Activated naive CD8-positive, alpha-beta T cell treated with anti-CD3 and anti-CD28 coated beads, Interleukin-2, amount 10 ng/mL, durations not matched to agents 7 days and 5 days (primary cell): ENCODE data around the gene CHML. TPM values are rescaled to one million over a fixed set of nuclear protein-coding genes. Genes with fewer than 3 reads are reported as not detected.

Experiments used
- ATAC-seq: fragments of 150-1000 bp; cut with Tn5 transposase; one replicate; pipeline ENCODE4 v1.10.0; 2021; ENCODE audit warnings: low read depth, moderate library complexity
- POLR2A ChIA-PET: fragments of 350-600 bp; sonication (Branson Sonifier 250); formaldehyde crosslinking; loops from one replicate; lab custom pipeline; 2021; ENCODE audit warnings: antibody characterized with exemption; lab: Charles Lee
- DNase-seq: peaks from one replicate; pipeline ENCODE4 v3.0.0; 2021
- H3K27ac Mint-ChIP-seq: one replicate; pipeline ENCODE4 v1.8.0; 2022; ENCODE audit warnings: mild to moderate bottlenecking, mixed read lengths
- H3K27me3 Mint-ChIP-seq: one replicate; pipeline ENCODE4 v1.8.0; 2022; ENCODE audit warnings: mild to moderate bottlenecking, moderate library complexity, mixed read lengths
- H3K36me3 Mint-ChIP-seq: one replicate; pipeline ENCODE4 v1.8.0; 2021; ENCODE audit warnings: mild to moderate bottlenecking, mixed read lengths
- H3K4me1 Mint-ChIP-seq: one replicate; pipeline ENCODE4 v1.8.0; 2021; ENCODE audit warnings: mixed read lengths
- H3K4me3 Mint-ChIP-seq: one replicate; pipeline ENCODE4 v1.8.0; 2022; ENCODE audit warnings: mild to moderate bottlenecking, moderate library complexity, mixed read lengths
- H3K9me3 Mint-ChIP-seq: one replicate; pipeline ENCODE4 v1.8.0; 2021; ENCODE audit warnings: mixed read lengths
- total RNA-seq, 2 experiments: library from RNA; stranded (reverse); gene quantifications; one replicate each; pipeline ENCODE4 v1.2.3, GENCODE V29; 2021

The CHML gene
- total RNA-seq, 2 experiments from 2014 or later = 11.6 to 13.7 TPM

DNA sequence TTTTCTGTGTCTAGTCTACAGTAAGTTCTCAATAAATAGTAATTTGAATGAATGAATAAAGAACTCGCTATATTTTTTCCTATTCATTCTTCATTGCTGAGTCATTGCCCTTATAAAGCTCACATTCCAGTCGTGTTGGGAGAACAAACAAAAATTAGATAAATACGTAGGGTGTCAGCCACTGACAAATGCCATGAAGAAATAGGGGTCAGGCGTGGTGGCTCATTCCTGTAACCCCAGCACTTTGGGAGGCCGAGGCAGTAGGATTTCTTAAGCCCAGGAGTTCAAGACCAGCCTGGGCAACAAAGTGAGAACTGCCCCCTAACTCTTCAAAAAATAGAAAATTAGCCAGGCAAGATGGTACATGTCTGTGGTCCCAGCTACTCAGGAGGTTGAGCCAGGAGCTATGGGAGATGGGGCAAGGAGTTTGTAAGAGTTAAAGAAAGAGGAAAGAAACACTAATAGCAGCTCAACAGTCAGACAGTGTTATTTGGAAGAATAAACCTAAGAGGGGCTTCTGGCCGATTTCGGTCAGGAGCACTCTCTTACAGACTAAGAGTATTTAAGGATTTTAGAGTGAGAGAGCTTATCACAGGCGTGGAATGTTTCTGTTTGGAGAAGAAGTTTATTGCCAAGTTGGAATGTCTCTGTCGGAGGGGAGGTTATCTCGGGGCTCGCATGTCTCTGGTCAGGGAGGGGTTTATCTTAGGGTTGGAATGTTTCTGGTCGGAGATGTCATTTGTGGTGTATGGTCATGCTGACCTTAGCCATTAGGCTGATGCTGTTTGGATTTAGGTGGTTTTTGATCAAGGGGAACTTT lies 1.8 kb upstream of the CHML start:
- ATAC-seq (no peak), DNase-seq (no peak)
- H3K4me3 Mint-ChIP-seq = no peak overlapping the region
- no peaks in the 10 kb centered on the region for H3K27me3 Mint-ChIP-seq
- H3K27ac Mint-ChIP-seq = no peak overlapping the region
- POLR2A ChIA-PET = interaction anchor here (2.5 kb wide), 1 partner anchor 35 kb away, joined by 21 read pairs; no protein-coding TSS in a partner anchor
- peaks cover 5% of the 10 kb centered on the region for H3K9me3 Mint-ChIP-seq
- H3K36me3 Mint-ChIP-seq = peaks cover 2% of the 10 kb centered on the region
- H3K4me1 Mint-ChIP-seq = peaks cover 23% of the 10 kb centered on the region

DNA sequence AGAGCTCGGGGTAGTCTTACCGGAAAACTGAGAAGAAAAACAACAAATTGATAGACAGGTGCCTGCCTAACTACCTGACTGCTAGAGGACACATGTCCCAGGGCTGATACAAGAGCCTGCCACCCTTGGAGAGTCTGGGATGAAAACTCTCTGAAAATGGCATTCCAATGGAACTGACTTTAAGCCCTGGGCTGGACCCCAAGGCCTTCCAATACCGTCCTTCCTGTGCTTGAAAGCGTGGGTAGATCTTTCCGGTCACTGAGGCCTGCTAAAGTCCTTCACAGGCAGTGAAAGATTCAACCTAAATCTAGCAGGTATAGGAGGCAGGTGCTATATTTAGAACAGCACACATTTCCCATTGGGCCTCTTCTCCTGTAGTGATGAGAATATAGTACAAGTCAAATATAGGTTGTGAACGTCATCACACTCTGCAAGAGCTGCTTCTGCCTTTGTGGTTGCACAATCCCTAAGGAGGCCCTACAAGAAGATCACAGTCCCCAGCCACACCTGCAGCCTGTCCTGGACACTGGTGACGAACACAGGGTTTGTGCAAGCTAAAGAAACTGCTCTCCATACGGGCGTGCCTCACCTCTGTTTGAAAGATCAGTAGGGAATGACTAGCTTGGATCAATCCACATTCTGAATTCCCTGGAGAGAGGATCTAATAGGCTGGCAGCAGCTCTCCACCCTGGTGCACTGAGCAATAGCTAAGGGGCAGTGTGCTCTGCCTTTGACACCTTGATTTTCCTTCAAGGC lies 876 bp upstream of the CHML start:
- peaks cover 5% of the 10 kb centered on the region for H3K9me3 Mint-ChIP-seq
- no peaks in the 10 kb centered on the region for H3K27me3 Mint-ChIP-seq
- POLR2A ChIA-PET = interaction anchor here (0.8 to 2.5 kb wide), 10 partner anchors 13 to 209 kb away, joined by 3 to 21 read pairs (median 4); partner anchors contain the start of genes EXO1 and FH
- no peak for ATAC-seq
- H3K4me3 Mint-ChIP-seq = peak overlapping the region; percentile 74
- peaks cover 29% of the 10 kb centered on the region for H3K4me1 Mint-ChIP-seq
- no peak for DNase-seq
- peaks cover 7% of the 10 kb centered on the region for H3K36me3 Mint-ChIP-seq
- peak overlapping the region; percentile 84 for H3K27ac Mint-ChIP-seq

DNA sequence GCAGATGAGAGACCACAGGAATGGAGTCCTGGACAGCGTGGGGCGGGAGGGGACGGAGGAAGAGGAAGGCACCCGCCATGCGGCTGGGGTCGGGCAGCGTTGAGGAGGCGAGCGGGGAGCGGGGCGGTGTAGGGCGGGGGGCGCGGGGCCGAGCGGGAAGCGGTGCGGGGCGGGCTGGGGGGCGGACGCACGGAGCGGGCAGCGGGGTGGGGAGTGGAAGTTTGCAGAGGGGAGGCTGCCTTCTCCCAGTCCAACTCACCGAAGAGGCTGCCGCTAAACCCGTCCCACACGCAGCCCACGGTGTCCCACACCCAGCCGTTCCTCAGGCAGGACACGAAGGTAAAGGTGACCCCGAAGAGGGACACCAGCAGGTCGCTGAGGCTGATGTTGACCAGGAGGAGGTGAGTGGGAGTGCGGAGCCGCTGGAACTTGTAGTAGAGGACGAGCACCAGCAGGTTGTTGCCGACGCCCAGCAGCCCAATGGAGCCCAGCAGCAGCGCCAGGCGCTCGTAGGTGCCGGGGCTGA lies 483 bp downstream of the CHML start:
- H3K4me3 Mint-ChIP-seq = peak overlapping the region; percentile 95
- POLR2A ChIA-PET = interaction anchor here (0.9 to 2.5 kb wide), 7 partner anchors 12 to 210 kb away, joined by 3 to 21 read pairs (median 4); partner anchors contain the start of gene FH
- peaks cover 17% of the 10 kb centered on the region for H3K36me3 Mint-ChIP-seq
- no peak for DNase-seq
- H3K27ac Mint-ChIP-seq = peak overlapping the region; percentile 93
- ATAC-seq = peak; percentile 24
- peaks cover 29% of the 10 kb centered on the region for H3K4me1 Mint-ChIP-seq
- H3K9me3 Mint-ChIP-seq = peaks cover 5% of the 10 kb centered on the region
- H3K27me3 Mint-ChIP-seq = no peaks in the 10 kb centered on the region

DNA sequence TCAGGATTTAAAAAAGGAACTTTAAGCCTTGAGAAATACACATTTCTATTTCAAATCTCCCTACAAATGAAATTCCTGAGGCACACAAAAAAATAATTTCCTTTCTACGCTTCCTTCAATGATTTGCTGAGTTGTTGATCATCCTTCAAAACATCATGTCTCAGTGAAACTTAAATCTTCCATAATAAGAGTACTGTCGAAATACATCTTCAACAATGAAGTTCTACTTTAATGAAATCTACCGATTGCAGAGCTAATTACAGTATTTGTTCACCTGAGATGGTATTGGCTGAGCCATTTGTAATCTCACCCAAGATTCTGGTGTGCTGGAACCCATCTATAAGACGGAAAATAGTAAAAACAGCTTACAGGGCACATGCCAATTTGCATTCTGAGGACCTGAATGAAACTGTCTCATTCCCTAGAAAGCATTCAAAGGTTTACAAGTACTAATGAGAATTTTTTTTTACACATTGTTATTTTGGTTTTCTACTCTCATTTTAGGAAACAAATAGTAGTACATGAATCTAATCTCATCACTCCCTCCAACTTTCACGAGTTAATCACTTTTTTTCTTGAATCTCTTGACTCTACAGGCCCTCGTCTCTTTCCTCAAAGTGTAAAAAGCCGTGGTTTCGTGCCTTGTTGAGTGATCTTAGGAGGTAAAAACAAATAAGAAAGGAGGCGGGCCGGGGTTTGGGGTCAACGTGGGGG lies 1.1 kb downstream of the CHML start:
- no peaks in the 10 kb centered on the region for H3K27me3 Mint-ChIP-seq
- peaks cover 22% of the 10 kb centered on the region for H3K36me3 Mint-ChIP-seq
- POLR2A ChIA-PET = no interaction called here
- ATAC-seq = no peak
- peaks cover 5% of the 10 kb centered on the region for H3K9me3 Mint-ChIP-seq
- peak overlapping the region; percentile 93 for H3K27ac Mint-ChIP-seq
- H3K4me1 Mint-ChIP-seq = peaks cover 29% of the 10 kb centered on the region
- H3K4me3 Mint-ChIP-seq = peak overlapping the region; percentile 95
- DNase-seq = no peak

DNA sequence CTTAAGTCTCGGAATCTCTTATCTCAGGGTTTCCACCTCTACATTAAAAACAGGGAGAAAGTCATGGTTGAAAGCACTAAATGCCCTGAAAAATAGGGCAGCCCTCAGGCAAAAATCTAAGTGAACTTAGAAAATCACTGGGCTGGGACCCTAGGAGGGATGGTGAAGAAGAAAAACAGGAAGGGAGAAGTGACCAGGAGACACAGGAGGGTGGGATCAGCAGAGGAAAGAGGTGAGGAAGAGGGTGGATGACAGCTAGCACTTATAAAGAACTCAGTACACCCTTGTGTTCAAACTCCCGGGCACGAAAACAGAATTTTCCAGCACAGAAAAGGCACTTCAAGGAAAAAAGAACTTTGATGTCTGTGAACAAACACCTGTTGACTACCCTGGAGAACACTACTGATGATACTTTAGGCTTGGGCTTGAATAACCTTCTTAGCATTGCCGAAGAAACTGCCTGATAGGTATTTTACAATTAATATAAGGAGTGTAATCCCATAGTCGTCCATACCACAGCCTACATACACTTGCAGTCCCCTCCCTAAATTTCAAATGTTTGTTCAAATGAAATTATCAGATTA lies 2.0 kb downstream of the CHML start:
- H3K27ac Mint-ChIP-seq = peak overlapping the region; percentile 81
- H3K36me3 Mint-ChIP-seq = peaks cover 24% of the 10 kb centered on the region
- ATAC-seq (no peak), DNase-seq (no peak)
- H3K4me1 Mint-ChIP-seq = peaks cover 27% of the 10 kb centered on the region
- POLR2A ChIA-PET = no interaction called here
- no peaks in the 10 kb centered on the region for H3K27me3 Mint-ChIP-seq
- peak overlapping the region; percentile 95 for H3K4me3 Mint-ChIP-seq
- H3K9me3 Mint-ChIP-seq = peaks cover 5% of the 10 kb centered on the region

DNA sequence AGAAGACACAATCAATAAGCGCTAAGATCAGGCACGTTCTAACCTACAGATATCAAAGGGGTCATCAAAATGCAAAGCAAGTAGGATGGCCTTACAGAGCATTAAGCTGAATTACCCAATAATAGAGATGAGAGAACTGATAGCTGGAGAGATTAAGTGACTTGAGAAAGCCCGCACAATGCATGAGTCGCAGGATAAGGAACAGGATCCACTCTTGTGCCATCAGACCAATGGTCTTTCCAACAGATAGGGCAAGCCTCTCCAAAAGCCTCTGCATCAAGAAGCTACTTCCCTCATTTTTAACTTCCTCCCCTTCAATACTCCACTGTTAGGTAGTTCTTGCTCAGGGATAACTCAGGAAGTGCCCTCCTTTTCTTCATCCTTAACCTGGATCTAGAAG lies 2.6 kb downstream of the CHML start:
- peaks cover 5% of the 10 kb centered on the region for H3K9me3 Mint-ChIP-seq
- H3K4me3 Mint-ChIP-seq = peak overlapping the region; percentile 95
- no peak overlapping the region for H3K27ac Mint-ChIP-seq
- H3K36me3 Mint-ChIP-seq = peaks cover 24% of the 10 kb centered on the region
- ATAC-seq (no peak), DNase-seq (no peak)
- POLR2A ChIA-PET = no interaction called here
- no peaks in the 10 kb centered on the region for H3K27me3 Mint-ChIP-seq
- peaks cover 27% of the 10 kb centered on the region for H3K4me1 Mint-ChIP-seq

DNA sequence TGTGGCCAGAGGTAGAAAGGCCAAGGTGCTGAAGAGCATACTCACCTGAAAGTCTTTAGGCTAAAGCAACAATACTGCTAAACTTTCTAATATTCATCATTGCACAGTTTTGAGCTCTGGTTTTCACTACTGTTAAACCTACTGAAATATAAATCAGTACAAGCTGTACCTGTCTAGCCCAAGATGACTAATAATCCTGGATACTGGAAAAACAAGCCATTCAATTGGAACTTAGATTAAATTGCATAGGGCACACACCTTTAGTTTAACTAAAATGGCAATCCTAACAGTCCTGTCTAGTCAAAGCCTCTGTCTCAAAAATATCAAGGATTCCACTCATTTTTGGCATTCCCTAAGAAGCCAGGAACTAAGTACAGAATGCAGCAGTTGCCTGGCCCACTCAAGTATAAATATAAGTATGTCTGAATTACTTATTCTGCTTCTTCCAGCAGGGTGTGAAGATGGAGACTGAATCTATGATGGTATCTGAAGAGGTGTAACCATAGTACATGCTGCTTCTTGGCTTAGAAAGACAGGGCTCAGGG lies 3.1 kb downstream of the CHML start:
- Mint-ChIP-seq H3K4me1 (peaks cover 30% of the 10 kb centered on the region), H3K27me3 (no peaks in the 10 kb centered on the region), H3K27ac (no peak overlapping the region), H3K36me3 (peaks cover 27% of the 10 kb centered on the region), H3K4me3 (peak overlapping the region; percentile 95), H3K9me3 (no peaks in the 10 kb centered on the region)
- DNase-seq (no peak), ATAC-seq (no peak)
- POLR2A ChIA-PET = interaction anchor here (0.7 kb wide), 1 partner anchor 26 kb away, joined by 4 read pairs; no protein-coding TSS in a partner anchor

DNA sequence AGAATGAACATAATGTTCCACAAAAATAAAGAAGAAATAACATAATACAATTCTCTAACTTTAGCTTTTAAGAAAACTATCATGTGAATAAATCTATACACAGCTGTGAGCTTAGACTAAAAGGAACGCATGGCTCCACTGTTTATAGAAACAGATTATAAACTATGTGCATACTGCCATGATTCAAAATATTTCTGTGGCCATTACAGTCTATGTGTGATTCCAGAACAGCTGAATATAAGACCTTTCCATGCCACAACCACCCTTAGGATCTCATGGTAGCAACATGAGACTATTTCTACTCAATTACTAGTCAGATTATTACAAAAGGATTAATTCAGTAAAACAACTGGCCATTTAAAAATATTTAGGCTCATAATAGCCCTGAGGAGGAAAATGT lies 3.9 kb downstream of the CHML start:
- H3K4me1 Mint-ChIP-seq = peaks cover 36% of the 10 kb centered on the region
- peaks cover 33% of the 10 kb centered on the region for H3K36me3 Mint-ChIP-seq
- POLR2A ChIA-PET = no interaction called here
- no peak overlapping the region for H3K27ac Mint-ChIP-seq
- no peaks in the 10 kb centered on the region for H3K27me3 Mint-ChIP-seq
- no peaks in the 10 kb centered on the region for H3K9me3 Mint-ChIP-seq
- H3K4me3 Mint-ChIP-seq = no peak overlapping the region
- DNase-seq = no peak
- ATAC-seq = no peak

DNA sequence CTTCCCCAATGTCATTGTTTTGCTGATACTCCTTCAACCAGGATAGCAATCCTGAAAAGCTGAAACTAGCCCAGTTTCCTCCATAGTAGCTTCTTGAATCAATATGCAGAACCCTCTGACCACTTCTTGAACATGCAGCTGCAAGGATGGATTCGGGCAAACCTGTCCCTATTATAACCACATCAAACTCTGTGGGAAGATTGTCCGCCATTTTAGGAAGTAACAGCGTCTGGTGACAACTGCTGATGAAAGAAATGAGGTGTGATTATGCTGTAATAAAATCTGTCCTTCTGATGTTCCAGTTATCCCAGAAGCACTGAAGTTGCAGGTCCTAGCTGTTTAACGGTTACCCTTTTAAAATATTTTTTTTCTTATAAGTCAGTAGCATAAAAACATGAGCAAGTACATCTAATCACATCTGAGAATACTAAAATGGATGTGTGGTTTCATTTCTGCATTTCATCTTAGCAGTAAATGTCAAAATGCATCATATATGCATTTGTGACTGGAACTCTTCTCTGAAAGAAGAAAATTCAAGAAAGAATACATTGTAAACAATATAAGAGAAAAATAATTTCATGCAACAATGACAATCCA lies 4.5 kb downstream of the CHML start:
- peaks cover 33% of the 10 kb centered on the region for H3K36me3 Mint-ChIP-seq
- H3K4me3 Mint-ChIP-seq = no peak overlapping the region
- no peaks in the 10 kb centered on the region for H3K27me3 Mint-ChIP-seq
- DNase-seq (no peak), ATAC-seq (no peak)
- no peaks in the 10 kb centered on the region for H3K9me3 Mint-ChIP-seq
- POLR2A ChIA-PET = no interaction called here
- H3K4me1 Mint-ChIP-seq = peaks cover 34% of the 10 kb centered on the region
- H3K27ac Mint-ChIP-seq = no peak overlapping the region

DNA sequence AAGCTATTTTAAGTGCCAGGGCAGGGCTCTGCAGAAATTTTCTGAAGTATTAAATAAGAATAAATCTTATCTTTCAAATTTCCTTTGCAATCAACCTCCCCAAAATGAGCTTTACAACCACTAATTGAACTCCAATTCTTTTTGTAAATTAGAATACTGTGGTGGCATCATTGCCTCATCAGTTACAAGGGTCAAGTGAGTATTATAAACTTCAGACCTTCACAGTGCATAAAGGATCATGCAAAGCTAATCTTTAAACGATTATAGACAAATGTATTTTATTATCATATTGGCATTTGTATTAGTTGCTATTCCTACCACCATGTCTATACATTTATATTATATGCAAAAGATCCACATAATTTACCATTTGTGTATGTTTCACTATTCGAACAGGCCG lies 7.2 kb downstream of the CHML start:
- Mint-ChIP-seq H3K4me3 (no peak overlapping the region), H3K4me1 (peaks cover 28% of the 10 kb centered on the region), H3K27ac (no peak overlapping the region), H3K27me3 (no peaks in the 10 kb centered on the region), H3K9me3 (no peaks in the 10 kb centered on the region), H3K36me3 (peaks cover 33% of the 10 kb centered on the region)
- ATAC-seq (no peak), DNase-seq (no peak)
- POLR2A ChIA-PET = no interaction called here

DNA sequence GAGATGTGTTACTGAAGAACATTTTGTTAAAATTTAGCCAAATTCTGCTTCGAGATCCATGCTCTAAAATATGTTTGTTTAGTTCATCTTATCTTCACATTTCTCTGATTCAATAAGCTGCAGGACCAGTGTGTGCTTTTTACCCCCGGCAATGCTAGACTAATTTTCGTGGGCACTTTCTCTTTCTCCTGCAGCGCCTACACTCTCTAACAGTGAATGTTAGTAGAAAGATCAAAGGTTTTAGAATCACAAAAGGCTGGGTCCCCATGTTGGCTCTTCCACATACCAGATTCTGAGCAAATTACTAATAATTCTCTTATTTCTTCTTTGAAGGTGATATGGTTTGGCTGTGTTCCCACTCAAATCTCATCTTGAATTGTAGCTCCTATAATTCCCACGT lies 8.5 kb downstream of the CHML start:
- DNase-seq = no peak
- H3K36me3 Mint-ChIP-seq = peaks cover 27% of the 10 kb centered on the region
- H3K27ac Mint-ChIP-seq = peak overlapping the region; percentile 25

DNA sequence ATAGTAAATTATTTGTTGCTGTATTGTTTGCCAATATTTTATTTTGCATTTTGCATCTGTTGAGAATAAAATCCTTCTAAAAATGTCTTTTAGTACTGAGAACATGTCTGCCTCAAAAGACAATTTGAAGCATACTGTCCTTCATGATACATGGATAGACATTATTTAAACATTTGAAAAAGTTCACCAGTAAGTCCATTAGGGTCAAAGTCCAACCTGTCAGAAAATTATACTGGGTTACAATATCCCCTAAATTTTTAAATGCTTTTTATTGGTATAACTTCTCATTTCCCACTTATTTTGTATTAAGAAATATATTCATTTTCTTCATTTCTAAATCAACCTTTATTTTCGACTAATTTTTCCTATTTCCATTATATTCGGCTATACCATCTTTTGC lies 9.3 kb downstream of the CHML start:
- POLR2A ChIA-PET = no interaction called here
- H3K4me1 Mint-ChIP-seq = peaks cover 20% of the 10 kb centered on the region

More for the DNA sequence above, 8.5 kb downstream of the CHML start:
- no peak for ATAC-seq
- Mint-ChIP-seq H3K27me3 (no peaks in the 10 kb centered on the region), H3K4me1 (peaks cover 23% of the 10 kb centered on the region), H3K4me3 (peak overlapping the region; percentile 32), H3K9me3 (no peaks in the 10 kb centered on the region)
- POLR2A ChIA-PET = no interaction called here

More for the DNA sequence above, 9.3 kb downstream of the CHML start:
- Mint-ChIP-seq H3K36me3 (peaks cover 26% of the 10 kb centered on the region), H3K9me3 (no peaks in the 10 kb centered on the region), H3K27ac (no peak overlapping the region), H3K4me3 (no peak overlapping the region), H3K27me3 (no peaks in the 10 kb centered on the region)
- DNase-seq = no peak
- no peak for ATAC-seq
